NB4 (cell line): ENCODE measurements around the gene CORO6.
A peak's percentile ranks its signal among the peaks of the same experiment; 100 is the strongest.

Experiments used
- DNase-seq: peaks from one replicate; pipeline ENCODE4 v3.0.0; 2010; ENCODE audit warnings: low read depth
- H3K4me3 ChIP-seq: one replicate; pipeline ENCODE4 v1.5.1; 2011; ENCODE audit warnings: mild to moderate bottlenecking, low read depth, low read length, moderate library complexity
- MYC ChIP-seq: IDR thresholded peaks from 2 replicates; pipeline ENCODE4 v1.6.1; 2011; ENCODE audit warnings: low read depth, low read length
- POLR2A ChIP-seq: IDR thresholded peaks from 2 replicates; pipeline ENCODE4 v1.6.1; 2011; ENCODE audit warnings: mild to moderate bottlenecking; ENCODE audit not compliant: insufficient read length; ENCODE audit errors: extremely low read depth
- TF ChIP-seq, protein P1 (sequence below): IDR thresholded peaks from 2 replicates; pipeline ENCODE4 v1.6.1; 2011; ENCODE audit warnings: low read depth, low read length
- TF ChIP-seq, protein P2 (sequence below): IDR thresholded peaks from one replicate; pipeline ENCODE4 v1.5.1; 2012; ENCODE audit warnings: low read depth, low read length

CORO6 gene

DNA sequence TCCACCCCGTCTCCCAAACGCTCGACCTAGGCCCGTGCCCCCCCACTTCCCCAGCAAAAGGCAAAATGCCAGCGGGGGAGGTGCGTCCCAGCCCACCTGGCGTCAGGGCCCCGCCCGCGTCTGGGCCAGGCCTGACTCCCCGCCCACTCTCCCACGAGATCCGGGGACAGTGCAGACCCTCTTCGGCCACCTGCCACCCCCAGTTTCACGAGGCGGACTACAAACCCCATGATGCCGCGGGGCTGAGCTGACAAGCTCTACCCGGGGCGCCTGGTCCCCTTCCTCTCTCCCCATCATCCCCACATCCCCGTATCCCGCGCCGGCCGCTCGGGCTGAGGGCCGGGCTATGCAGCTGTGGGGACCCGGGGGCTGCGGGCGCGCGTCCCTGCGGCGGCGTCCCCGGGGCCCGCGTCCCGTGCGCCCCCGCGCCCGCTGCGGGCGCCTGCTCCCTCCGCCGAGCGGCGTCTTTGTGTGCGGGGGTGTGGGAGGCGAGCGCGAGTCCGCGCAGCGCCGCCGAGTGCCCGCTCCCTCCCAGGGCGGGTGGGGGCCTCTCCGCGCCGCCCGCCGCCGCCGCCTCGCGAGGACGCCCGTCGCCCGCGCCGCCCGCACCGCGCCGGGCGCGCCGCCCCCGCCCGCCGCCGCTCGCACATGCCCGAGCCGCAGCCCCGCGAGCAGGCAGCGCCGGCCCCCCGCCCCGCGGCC is 29.7 kb downstream of the CORO6 start, which contains the start of gene ANKRD13B:
Gene ANKRD13B, plus strand, starts transcription at position 283 of the 702 bp plus-strand sequence. CDS start 490 bp downstream, outside the sequence.
- no peak for TF ChIP-seq POLR2A
- TF ChIP-seq, protein P1, sequence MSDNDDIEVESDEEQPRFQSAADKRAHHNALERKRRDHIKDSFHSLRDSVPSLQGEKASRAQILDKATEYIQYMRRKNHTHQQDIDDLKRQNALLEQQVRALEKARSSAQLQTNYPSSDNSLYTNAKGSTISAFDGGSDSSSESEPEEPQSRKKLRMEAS, result 0 out of 2 replicates have a peak, but pooled peaks have one; percentile 24
- H3K4me3 ChIP-seq, result peak within 1 kb of the TSS; percentile 47
- peak; percentile 72 for DNase-seq

DNA sequence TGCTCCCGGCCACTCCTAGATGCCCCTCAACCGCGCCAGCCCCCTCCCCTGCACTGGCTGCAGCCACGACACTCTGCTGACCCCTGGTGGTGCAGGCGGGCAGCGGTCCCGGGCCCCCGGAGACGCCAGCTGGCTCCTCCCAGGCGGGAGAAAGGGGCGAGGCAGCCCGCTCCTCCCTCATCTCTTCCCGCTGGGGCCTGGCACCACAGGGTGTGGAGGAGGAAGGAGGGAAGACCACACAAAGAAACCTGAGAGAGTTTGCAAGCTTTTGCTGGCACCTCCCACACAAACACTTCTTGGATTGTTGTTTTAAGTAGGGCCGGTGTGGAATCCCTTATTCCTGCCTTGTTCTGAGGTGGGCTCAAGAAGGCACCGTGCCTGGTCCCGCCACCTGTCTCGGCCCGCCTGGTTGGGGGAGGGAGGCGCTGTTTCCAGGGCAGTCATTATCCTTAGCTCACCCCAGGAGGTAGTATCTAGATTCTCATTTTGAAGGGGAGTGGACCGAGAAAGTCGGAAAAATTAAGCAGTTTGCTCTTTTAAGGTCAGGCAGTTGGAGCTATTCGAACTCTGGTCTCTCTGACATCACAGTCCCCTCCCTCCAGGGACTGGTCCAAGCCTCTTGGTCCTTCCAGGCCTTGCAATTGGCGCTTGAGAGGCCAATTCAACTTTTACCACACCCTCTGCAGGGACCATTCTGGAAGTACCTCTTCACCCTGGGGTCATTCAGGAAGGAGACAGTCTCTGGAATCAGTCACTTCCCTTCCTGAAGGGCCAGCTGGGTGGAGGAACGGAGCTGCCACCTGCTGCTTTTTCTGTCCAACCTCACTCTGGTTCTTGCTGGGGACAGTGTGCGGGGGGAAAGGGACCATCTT is 30.7 kb downstream of the CORO6 start:
- peak overlapping the region; percentile 63 for H3K4me3 ChIP-seq
- TF ChIP-seq, protein P1, result peak; percentile 44; the same call in 1 of the 2 replicates
- TF ChIP-seq MYC, result peak; percentile 7
- no peak for TF ChIP-seq POLR2A
- TF ChIP-seq, protein P2, sequence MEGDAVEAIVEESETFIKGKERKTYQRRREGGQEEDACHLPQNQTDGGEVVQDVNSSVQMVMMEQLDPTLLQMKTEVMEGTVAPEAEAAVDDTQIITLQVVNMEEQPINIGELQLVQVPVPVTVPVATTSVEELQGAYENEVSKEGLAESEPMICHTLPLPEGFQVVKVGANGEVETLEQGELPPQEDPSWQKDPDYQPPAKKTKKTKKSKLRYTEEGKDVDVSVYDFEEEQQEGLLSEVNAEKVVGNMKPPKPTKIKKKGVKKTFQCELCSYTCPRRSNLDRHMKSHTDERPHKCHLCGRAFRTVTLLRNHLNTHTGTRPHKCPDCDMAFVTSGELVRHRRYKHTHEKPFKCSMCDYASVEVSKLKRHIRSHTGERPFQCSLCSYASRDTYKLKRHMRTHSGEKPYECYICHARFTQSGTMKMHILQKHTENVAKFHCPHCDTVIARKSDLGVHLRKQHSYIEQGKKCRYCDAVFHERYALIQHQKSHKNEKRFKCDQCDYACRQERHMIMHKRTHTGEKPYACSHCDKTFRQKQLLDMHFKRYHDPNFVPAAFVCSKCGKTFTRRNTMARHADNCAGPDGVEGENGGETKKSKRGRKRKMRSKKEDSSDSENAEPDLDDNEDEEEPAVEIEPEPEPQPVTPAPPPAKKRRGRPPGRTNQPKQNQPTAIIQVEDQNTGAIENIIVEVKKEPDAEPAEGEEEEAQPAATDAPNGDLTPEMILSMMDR, result peak; percentile 96
- peak; percentile 96 for DNase-seq

DNA sequence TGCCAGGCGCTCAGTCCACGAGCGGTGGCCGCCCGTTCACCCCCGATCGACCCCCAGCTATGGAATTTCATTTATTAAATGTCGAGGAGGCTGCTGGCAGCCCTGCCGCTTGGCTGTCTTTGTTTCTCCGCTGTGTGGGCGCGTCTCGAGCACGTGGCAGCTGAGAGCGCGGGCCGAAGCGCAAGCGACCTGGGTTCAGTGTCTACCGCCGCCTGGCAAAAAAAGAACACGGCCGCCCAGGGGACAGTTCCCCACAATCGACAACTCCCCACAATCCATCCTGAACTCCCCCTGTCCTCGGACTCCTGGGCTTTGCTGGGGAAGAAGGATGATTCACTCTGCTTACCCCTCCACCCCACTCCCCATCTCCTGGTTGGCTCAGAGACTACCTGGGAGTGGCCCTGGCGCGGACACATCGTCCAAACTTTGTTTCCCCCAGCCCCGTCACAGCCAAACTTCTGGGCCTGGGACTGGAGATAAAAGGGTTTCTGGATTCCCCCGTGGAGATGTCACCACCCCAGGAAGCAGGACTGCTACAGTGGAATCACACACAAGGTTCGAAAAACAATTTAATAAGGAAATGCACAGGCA is 31.5 kb downstream of the CORO6 start:
- TF ChIP-seq, protein P2, result no peak
- TF ChIP-seq, protein P1, result peak; percentile 93
- peak; percentile 87 for TF ChIP-seq MYC
- TF ChIP-seq POLR2A, result no peak
- no peak for DNase-seq
- H3K4me3 ChIP-seq, result peak overlapping the region; percentile 63

DNA sequence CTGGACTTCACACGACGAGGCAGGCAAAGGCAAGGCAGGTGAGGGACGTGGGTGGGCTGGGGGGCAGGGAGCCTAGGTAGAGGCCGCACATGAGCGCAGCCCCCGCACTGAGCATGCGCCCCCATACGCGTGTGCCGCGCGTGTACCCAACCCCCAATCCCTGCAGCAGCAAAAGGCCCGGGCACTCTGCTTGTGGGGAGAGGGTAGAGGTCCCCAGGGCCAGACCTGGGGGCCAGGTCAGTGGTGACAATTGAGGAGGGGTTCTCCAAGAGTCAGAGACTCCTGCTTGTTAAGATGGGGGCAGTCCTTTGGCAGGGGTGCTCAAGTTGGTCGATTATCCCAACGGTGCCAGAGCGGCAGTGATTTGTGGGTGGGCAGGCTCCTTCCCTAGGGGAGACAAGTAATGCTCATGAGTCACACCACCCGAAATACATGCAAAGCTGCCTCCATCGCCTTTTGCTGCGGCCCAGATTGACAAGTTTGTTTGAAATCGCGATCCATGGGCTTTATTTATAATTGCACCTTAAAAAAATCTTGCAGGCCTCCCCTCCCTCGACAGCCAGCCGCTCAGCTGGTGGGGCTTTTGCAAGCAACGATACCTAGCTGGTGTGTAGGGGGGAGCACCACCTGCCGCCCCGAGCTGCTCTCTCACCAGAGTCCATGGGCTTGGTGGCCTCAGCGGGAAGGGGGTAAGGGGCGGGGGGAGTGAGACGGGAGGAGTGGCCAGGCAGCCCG is 32.1 kb downstream of the CORO6 start:
- DNase-seq, result peak; percentile 56
- peak overlapping the region; percentile 63 for H3K4me3 ChIP-seq
- TF ChIP-seq MYC (no peak), POLR2A (no peak)
- TF ChIP-seq, protein P2, result no peak
- TF ChIP-seq, protein P1, result no peak

DNA sequence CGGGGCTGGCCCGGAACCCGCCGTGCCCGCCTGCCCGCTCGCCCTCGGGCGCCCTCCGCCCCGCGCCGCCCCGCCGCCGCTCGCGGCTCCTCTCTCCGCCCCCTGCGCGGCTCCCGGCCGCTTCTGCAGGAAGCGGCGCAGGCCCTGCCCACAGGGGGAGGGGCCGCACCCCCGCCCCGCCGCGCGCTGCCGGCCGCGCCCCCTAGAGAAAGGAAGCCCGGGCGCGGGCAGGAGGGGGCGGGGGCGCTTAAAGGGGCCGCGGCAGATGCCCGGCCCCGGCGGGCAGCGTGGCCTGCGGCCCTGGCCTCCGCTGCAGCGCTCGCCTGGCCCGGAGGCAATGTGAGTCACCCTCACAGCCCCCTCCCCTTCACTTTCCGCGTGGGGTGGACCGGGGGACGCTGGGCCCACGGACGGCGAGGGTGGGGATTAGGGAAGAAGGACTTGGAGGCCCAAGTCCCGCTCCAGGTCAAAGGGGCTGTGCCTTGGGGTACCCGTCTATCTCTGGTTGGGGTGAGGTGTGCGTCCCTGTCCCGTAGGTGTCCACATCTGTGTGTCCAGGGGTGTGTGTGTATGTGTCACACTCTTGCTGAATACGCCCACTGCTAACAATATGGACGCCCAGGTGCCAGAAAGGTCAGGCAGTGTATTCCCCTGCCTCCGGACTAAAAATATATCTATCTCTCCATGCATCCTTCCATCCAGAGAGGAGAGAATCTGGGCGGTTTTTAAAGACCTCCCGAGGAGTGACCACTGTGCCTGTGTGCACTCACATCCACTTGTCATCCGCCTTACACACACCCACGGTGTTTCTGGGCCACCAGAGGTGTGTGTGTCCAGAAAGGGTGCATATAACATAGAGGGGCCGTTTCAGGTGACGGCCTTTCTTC is 32.9 kb downstream of the CORO6 start, which contains the start of gene GIT1:
Gene GIT1, minus strand, starts transcription at position 125 of the 887 bp plus-strand sequence. CDS start 270 bp downstream, outside the sequence.
- peak; percentile 92 for DNase-seq
- no peak for TF ChIP-seq MYC
- peak; percentile 60 for TF ChIP-seq POLR2A

More for the DNA sequence above, 32.9 kb downstream of the CORO6 start, which contains the start of gene GIT1:
- peak within 1 kb of the TSS; percentile 75 for H3K4me3 ChIP-seq
